GM19467 (cell line): ENCODE results near the gene MGST3.
"Not testable (repeated sequence)": the region's sequence is repeated elsewhere in the genome, so short reads cannot be mapped to it uniquely, and the experiment has no call there.

ENCODE experiments used
- ATAC-seq: cut with Tn5 transposase; IDR thresholded peaks from one replicate; pipeline ENCODE4 v1.9.1; 2021; ENCODE audit warnings: mild to moderate bottlenecking, moderate library complexity; ENCODE audit not compliant: unreplicated experiment

Gene MGST3

GRCh38 chr1:165648919-165649572, 18.0 kb downstream of the MGST3 start:
- ATAC-seq: no peak

DNA sequence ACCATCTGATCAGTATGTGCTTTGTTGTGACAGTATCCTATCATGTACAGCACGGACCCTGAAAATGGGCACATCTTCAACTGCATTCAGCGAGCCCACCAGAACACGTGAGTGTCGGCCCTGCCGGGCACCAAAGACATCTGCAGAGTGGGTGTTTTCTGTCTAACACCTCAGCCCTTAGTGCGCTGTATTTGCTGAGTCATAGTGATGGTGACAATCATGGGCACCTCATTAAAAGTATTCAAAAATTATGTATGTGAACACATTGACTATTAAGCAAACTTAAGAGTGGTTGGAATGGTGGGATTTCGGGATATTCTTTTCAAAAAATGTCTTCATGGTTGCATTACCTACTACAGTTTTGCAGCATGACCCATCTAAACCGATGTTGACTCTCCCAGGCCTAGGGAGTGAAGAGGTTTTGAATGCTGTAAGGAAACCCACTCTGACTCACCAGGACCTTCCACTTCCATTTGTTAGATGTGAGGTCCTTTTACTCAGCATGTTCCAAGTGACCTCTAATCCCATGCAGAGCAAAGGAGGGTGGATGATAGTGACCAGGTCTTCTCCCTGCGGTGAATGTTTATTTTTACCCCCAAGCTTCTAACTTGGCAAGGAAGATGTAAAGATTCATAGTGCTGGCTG, 20.1 kb downstream of the MGST3 start:
- no peak for ATAC-seq

- not testable (repeated sequence) for ATAC-seq
Measured at GRCh38 chr1:165658766-165659580, 27.9 kb downstream of the MGST3 start.

GRCh38 chr1:165659581-165659895, 28.5 kb downstream of the MGST3 start:
- ATAC-seq: no peak

- ATAC-seq: no peak
Measured at GRCh38 chr1:165661703-165662102, 30.7 kb downstream of the MGST3 start.

GRCh38 chr1:165662186-165662585, 31.2 kb downstream of the MGST3 start:
- ATAC-seq: no peak

- no peak for ATAC-seq
Measured at GRCh38 chr1:165666152-165666825, 35.3 kb downstream of the MGST3 start.

DNA sequence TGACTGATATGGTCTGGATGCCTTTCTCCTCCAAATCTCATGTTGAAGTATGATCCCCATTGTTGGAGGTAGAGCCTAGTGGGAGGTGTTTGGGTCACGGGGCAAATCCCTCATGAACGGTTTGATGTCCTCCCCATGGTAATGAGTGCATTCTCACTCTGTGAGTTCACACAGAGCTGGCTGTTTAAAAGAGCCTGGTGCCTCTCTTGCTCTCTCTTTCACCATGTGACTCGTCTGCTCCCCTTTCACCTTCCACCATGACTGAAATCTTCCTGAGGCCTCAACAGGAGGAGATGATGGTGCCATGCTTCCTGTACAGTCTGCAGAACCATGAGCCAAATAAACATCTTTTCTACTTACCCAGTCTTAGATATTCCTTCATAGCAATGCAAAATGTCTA, 37.1 kb downstream of the MGST3 start:
- ATAC-seq: no peak

- ATAC-seq: no peak
Measured at GRCh38 chr1:165671526-165671925, 40.5 kb downstream of the MGST3 start.

DNA sequence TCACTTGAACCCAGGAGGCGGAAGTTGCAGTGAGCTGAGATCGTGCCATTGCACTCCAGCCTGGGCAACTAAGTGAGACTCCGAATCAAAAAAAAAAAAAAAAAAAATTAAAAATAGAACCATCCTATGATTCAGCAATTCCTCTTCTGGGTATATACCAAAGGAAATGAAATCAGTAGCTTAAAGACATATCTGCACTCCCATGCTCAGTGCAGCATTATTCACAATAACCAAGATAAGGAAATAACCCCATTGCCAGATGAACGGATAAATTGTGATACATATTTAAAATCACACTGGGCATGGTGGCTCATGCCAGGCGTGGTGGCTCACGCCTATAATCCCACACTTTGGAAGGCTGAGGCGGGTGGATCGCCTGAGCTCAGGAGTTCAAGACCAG, 43.6 kb downstream of the MGST3 start:
- no peak for ATAC-seq

GRCh38 chr1:165675794-165676193, 44.8 kb downstream of the MGST3 start:
- ATAC-seq: no peak

DNA sequence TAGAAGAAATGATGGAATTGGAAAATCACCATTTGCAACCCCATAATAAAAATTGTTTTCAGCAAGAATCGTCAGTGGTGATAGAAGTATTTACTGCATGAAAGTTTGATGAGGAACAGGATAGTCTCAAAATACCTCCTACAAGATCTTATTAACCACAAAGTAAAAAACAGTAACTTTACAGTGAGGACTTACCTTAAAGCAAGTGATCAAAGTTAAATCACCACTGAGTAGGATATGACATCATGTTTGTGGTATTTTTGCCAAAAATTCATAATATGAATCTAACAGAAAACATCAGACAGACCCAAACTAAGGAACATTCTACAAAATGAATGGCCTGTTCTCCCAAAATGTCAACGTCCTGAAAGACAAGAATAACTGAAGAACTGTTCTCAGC, 47.5 kb downstream of the MGST3 start:
- no peak for ATAC-seq

- ATAC-seq: no peak
Measured at GRCh38 chr1:165679282-165680036, 48.4 kb downstream of the MGST3 start.

DNA sequence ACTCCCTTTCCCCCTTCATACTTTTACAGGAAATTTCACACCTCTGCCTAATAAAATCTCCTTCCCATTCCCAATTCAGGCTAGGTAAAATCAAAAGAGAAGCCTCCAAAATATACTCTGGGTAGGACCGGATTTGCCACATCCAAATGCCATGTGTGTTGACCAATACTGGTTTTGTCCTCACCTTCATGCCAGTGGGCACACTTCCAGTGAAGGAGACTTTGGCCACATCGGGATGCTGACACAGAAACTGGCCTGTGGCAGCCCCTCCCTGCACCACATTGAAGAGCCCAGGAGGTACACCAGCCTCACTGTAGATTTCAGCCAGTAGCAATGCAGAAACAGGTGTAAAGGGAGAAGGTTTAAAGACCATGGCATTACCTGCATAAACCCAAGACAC, 49.3 kb downstream of the MGST3 start:
- ATAC-seq: no peak

DNA sequence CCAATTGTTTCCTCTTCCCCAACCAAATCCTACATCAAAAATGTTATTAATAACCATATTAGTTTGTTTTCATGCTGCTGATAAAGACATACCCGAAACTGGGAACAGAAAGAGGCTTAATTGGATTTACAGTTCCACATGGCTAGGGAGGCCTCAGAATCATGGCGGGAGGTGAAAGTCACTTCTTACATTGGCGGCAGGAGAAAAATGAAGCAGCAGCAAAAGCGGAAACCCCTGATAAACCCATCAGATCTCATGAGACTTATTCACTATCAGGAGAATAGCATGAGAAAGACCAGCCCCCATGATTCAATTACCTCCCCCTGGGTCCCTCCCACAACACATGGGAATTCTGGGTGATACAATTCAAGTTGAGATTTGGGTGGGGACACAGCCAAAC, 49.7 kb downstream of the MGST3 start:
- not testable (repeated sequence) for ATAC-seq

- ATAC-seq: no peak
Measured at GRCh38 chr1:165683848-165684485, 52.9 kb downstream of the MGST3 start.

- no peak for ATAC-seq
Measured at GRCh38 chr1:165686121-165686970, 55.3 kb downstream of the MGST3 start.

DNA sequence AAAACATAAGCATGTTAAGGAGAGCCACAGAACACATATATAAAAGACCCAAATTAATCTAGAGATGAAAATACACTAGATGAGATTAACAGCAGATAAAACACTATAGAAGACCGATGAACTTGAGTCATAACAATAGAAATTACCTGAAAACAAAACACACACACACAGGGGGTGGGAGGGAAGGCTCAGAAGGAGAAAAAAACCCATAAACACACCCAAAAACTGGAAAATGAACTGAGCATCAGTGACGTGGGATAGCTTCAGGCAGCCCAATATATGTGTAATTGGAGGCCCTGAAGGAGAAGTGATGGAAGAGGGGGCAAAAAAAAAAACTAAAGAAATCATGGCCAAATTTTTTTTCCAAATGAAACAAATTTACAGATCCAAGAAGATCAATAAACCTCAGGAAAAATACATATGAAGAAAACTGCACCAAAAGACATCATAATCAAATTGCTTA, 56.0 kb downstream of the MGST3 start:
- ATAC-seq: no peak

GRCh38 chr1:165688046-165688445, 57.0 kb downstream of the MGST3 start:
- no peak for ATAC-seq
